ENCODE results near the gene EGFR. TPM values are rescaled to one million over a fixed set of nuclear protein-coding genes. Genes with fewer than 3 reads are reported as not detected.
A peak's percentile ranks its signal among the peaks of the same experiment; 100 is the strongest.

The EGFR gene
- total and polyA plus RNA-seq, 2 experiments from 2014 or later = 21.6 to 51.0 TPM

DNA sequence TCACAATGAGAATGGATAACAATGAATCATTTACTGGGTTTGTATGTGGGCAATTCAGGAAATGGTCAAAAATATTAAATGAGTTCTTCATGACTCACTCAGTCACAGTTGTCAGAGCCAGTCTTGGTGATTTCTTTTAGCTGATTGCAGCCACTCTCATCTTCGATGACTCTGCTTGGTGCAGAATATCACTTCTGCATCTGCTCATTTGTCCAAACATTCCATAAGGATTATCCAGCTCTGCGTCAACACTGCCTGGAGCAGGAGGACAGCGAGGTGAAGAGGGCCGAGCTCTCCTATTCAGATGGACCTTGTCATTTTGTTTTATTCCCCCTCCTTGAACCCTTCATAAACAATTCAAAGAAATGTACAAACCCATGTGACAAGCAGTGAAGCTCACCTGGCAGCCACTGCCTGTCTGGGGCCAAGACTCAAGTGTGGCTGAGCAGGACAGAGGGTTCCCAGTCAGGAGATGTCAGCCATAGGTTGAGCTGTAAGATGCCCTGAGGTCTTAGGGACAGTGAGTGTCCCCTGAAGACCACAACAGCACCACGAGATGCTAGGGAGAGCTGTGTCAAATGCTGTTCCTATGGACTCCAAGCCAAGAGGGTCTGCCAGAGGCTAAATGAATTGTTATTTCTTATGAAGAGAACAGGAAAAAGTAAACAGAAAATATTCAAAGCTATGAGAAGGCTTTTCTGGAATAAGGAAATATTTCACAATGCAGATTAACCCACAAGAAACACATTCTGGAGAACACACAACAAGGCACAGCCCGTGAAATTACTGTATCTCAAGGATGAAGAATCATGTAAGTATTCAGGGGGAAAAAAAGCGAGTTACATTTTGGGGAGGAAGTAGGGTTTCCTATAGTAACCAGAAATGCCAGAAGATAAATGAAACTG, 33.1 kb upstream of the EGFR start:
- no peak overlapping the region for H2AFZ ChIP-seq
- H3K4me3 ChIP-seq = no peak overlapping the region
- no peaks in the 10 kb centered on the region for H3K36me3 ChIP-seq (replicated peaks; ENCODE audit: insufficient read depth, low read depth)

GRCh38 chr7:54986716-54987115, 32.1 kb upstream of the EGFR start:
- no peak overlapping the region for H3K4me2 ChIP-seq
- no peaks in the 10 kb centered on the region for H3K79me2 ChIP-seq

More for the DNA sequence above, 33.1 kb upstream of the EGFR start:
- TF ChIP-seq EZH2phosphoT487 (IDR thresholded peaks at IDR 0.05; ENCODE audit: low read depth, severe bottlenecking, unreplicated experiment) = no peak
- no peak for TF ChIP-seq EZH2 (IDR thresholded peaks at IDR 0.05; ENCODE audit: borderline replicate concordance)
- TF ChIP-seq, protein P1, sequence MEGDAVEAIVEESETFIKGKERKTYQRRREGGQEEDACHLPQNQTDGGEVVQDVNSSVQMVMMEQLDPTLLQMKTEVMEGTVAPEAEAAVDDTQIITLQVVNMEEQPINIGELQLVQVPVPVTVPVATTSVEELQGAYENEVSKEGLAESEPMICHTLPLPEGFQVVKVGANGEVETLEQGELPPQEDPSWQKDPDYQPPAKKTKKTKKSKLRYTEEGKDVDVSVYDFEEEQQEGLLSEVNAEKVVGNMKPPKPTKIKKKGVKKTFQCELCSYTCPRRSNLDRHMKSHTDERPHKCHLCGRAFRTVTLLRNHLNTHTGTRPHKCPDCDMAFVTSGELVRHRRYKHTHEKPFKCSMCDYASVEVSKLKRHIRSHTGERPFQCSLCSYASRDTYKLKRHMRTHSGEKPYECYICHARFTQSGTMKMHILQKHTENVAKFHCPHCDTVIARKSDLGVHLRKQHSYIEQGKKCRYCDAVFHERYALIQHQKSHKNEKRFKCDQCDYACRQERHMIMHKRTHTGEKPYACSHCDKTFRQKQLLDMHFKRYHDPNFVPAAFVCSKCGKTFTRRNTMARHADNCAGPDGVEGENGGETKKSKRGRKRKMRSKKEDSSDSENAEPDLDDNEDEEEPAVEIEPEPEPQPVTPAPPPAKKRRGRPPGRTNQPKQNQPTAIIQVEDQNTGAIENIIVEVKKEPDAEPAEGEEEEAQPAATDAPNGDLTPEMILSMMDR (IDR thresholded peaks at IDR 0.05; ENCODE audit: poor library complexity) = no peak
- no peak overlapping the region for H3K4me2 ChIP-seq
- H3K4me1 ChIP-seq (ENCODE audit: insufficient read depth) = peaks cover 15% of the 10 kb centered on the region
- no peaks in the 10 kb centered on the region for H3K9me3 ChIP-seq (ENCODE audit: low read depth)
- no peaks in the 10 kb centered on the region for H3K27me3 ChIP-seq
- H3K79me2 ChIP-seq = no peaks in the 10 kb centered on the region
- no peaks in the 10 kb centered on the region for H3K9me2 ChIP-seq (replicated peaks; ENCODE audit: insufficient read depth)
- H4K20me1 ChIP-seq (ENCODE audit: insufficient read depth, poor library complexity, severe bottlenecking) = no peaks in the 10 kb centered on the region
- peak; percentile 45 for DNase-seq (ENCODE audit: low spot score)
- 50% methylated on average over 7 of the region's 7 CpGs for WGBS (ENCODE audit: low lambda C conversion rate, missing lambda C conversion rate)
- H3K27ac ChIP-seq = peak overlapping the region; percentile 88

GRCh38 chr7:54987772-54988171, 31.0 kb upstream of the EGFR start:
- Histone ChIP-seq H3K9me3 (ENCODE audit: low read depth) (no peaks in the 10 kb centered on the region), H3K27ac (peak overlapping the region; percentile 57), H3K27me3 (no peaks in the 10 kb centered on the region), H3K4me2 (peak overlapping the region; percentile 5), H3K4me1 (ENCODE audit: insufficient read depth) (peaks cover 15% of the 10 kb centered on the region), H3K79me2 (no peaks in the 10 kb centered on the region), H2AFZ (no peak overlapping the region), H3K36me3 (replicated peaks; ENCODE audit: insufficient read depth, low read depth) (no peaks in the 10 kb centered on the region), H3K9me2 (replicated peaks; ENCODE audit: insufficient read depth) (no peaks in the 10 kb centered on the region), H4K20me1 (ENCODE audit: insufficient read depth, poor library complexity, severe bottlenecking) (no peaks in the 10 kb centered on the region), H3K4me3 (no peak overlapping the region)
- TF ChIP-seq, protein P1 (IDR thresholded peaks at IDR 0.05; ENCODE audit: poor library complexity) = no peak
- 39% methylated on average over 1 of the region's 1 CpG for WGBS (ENCODE audit: low lambda C conversion rate, missing lambda C conversion rate)
- DNase-seq (ENCODE audit: low spot score) = peak; percentile 55

More at GRCh38 chr7:54986716-54987115, 32.1 kb upstream of the EGFR start:
- Histone ChIP-seq H3K36me3 (replicated peaks; ENCODE audit: insufficient read depth, low read depth) (no peaks in the 10 kb centered on the region), H3K4me3 (no peak overlapping the region), H3K27ac (peak overlapping the region; percentile 88), H3K9me3 (ENCODE audit: low read depth) (no peaks in the 10 kb centered on the region), H3K27me3 (no peaks in the 10 kb centered on the region), H3K9me2 (replicated peaks; ENCODE audit: insufficient read depth) (no peaks in the 10 kb centered on the region), H3K4me1 (ENCODE audit: insufficient read depth) (peaks cover 15% of the 10 kb centered on the region), H4K20me1 (ENCODE audit: insufficient read depth, poor library complexity, severe bottlenecking) (no peaks in the 10 kb centered on the region), H2AFZ (no peak overlapping the region)
- no peak for DNase-seq (ENCODE audit: low spot score)
- TF ChIP-seq EZH2 (IDR thresholded peaks at IDR 0.05; ENCODE audit: borderline replicate concordance) (no peak), EZH2phosphoT487 (IDR thresholded peaks at IDR 0.05; ENCODE audit: low read depth, severe bottlenecking, unreplicated experiment) (no peak)
- TF ChIP-seq, protein P1 (IDR thresholded peaks at IDR 0.05; ENCODE audit: poor library complexity) = no peak
- 87% methylated on average over 4 of the region's 4 CpGs for WGBS (ENCODE audit: low lambda C conversion rate, missing lambda C conversion rate)

Data from hepatocyte (in vitro differentiated cells).